ENCODE measurements around the gene SCAF4.
"Not testable (repeated sequence)": the region's sequence is repeated elsewhere in the genome, so short reads cannot be mapped to it uniquely, and the experiment has no call there.

The SCAF4 gene

DNA sequence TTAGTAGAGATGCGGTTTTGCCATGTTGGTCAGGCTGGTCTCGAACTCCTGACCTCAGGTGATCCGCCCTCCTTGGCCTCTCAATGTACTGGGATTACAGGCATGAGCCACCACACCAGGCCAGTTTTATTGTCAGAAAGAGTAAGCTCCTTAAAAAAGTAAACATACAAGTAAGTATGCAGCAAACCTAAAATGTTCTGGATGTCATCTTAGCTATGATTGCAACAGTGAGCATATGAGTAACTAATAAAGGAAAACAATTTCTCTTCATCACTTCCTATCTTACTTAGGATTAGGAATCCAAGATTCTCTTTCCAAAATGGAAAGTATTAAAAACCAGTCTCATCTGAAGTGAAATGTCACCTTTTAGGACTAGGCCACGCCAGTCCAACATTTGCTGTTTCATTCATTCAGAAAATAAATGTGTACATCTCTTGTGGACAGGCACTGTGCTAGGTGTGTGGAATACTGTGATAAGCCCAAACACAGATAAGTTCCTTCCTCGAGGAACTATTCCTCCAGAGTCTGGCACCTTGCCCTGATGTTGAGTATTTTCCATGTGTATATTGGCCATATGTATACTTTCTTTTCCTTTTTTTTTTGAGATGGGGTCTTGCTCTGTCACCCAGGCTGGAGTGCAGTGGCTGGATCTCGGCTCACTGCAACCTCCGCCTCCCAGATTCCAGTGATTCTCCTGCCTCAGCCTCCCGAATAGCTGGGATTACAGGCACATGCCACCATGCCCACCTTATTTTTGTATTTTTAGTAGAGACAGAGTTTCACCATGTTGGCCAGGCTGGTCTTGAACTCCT is 5.9 kb upstream of the SCAF4 start:
- DNase-seq (ENCODE audit: low read depth in 2 of 3, low spot score in 2 of 3): not testable (repeated sequence)

DNA sequence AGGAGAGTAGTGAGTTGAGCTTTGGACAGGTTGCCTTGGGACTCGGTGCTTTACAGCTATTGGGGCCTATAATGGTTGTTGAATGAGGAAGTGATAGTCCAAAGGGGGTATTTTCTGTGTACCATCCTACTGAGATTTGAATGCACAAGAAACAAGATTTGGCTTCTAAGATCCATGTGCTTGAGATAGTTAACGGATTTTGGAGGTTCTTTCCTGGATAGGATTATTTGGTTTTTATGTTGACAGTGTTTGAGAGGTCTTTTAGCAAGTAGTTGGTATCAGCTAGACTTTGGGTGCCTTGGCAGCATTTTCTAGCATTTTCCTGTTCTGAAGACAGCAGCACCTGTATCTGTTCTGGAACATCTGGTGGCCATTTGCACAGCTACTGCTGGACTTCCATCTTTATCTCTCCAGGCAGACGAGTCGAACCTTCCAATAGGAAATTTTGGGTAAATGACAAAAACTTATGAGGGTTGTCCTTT is 3.6 kb upstream of the SCAF4 start:
- DNase-seq (ENCODE audit: low read depth in 2 of 3, low spot score in 2 of 3): no peak

DNA sequence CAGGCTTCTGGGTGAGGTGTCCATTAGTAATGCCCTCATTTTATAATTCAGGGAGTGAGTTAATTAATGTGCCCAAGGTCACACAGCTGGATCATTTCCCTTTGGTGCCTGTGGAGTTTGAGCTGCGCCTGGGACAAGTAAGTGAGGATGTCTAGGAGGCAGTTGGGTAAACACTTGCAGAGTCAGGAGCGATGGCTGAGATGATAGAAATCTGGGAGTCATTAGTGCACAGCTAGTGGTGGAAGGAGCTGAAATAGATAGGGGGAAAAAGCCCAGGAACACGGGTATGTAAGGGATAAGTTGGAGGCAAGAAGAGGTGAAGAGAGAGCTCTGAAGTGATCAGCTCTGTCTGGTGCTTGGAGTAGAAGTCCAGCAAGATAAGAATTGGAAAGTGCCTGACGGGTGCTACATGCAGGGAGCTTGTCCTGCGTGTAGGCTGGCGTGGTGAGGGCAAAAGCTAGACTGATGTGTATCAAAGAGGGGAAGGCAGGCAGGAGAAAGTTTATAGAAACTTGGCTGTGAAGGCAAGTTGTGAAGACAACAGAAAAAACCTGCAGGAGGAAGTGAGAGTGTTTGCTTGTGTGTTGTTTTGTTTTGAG is 1.7 kb upstream of the SCAF4 start:
- DNase-seq (ENCODE audit: low read depth in 2 of 3, low spot score in 2 of 3): no peak

DNA sequence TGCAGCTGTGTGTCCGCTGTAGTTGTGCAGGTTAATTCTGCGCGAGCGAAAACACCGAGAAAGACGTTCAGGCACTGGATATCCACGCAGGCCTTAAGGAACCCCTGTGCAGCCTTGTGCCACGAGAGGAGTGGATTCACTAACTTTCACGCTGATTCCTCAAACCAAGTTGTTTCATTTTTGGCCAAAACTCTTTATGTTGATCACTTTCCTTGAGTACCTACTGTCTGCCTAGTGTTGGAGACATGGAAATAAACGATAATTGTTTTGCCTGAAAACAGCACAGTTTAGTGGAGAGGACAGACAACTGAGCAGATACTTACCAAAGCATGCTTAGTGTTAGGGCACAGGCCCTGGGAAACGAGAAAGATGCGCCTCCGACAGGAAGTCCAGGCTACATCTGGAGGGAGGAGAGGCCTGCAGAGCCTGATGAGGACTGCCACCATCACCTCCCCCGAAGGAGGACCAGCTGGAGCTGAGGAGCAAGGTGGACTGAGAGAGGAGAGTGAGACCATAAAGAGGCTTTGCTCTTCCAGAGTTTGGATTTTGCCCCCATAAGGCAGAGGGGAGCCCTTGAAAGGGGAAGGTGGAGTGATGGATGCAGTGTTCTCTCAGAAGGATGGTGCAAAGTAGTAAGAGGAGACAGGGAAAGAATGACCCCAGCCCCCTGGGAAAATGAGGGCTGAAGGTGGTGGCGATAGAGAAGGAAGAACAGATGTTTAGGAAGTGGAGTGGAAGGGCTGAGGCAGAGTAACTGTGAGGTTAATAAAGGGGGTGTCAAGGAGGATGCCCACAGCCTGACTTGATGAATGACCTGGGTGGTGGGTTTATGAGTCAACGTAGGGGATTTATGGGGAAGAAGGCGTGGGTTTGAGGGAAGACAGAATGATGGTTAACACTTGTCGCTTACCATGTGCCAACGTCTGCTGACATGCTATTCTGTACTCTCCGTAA is 956 bp upstream of the SCAF4 start:
- peak in 1 of 3 experiments; percentile 23 for DNase-seq (ENCODE audit: low read depth in 2 of 3, low spot score in 2 of 3)

DNA sequence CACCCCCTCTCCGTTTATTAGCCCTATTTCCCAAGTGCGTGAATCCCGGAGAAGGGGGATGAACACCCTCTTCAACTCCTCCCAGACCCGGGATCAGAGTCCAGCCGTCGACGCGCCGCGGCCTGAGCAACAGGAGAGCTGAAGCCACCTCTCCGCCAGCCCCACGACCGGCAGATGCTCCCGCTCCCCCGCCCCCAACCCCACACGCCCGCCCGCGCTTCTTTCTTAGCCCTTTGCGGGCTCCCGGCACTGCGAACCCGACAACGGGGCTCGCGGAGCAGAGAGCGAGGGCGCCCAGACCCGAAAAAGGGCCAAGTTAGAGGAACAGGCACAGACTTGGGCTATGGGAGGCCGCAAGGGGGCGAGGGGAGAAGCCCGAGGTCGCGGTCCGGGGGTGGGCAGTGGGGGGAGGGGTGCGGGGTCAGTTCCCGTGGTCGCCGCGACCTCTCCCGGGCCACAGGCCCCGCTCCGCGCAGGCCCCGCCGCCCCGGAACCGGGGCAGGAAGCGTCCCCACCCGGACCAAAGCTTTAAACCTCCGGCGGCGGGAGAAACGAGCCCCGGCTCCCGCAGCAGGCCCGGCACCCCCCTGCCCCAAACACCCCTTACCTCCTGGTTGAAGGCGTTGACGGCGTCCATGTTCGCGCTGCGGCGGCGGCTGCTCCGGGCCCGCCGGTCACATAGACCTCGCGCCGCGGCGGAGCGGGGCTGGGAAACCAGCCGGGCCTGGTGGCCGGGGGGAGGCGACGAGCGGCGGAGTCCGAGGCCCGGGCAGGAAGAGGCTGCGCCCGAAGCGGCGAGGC is 662 bp downstream of the SCAF4 start:
- peak in 2 of 3 experiments; percentile 8 to 28 for DNase-seq (ENCODE audit: low read depth in 2 of 3, low spot score in 2 of 3)

DNA sequence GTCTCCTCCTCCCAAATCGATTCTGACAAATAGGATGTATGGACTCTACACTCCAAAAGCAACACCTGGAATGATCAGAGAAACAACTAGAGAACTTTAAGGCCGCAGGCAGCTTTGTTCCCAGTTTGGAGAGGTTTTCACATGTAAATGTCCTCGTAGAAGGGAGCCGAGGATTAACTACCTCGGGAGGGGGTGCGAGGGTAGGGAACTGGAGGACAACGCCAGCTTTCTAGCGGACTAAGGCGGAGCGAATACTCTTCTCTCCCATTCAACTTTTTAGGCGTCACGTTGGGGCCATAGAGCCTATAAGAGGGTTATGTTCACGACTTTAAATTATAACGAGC is 1.2 kb downstream of the SCAF4 start:
- no peak for DNase-seq (ENCODE audit: low read depth in 2 of 3, low spot score in 2 of 3)

DNA sequence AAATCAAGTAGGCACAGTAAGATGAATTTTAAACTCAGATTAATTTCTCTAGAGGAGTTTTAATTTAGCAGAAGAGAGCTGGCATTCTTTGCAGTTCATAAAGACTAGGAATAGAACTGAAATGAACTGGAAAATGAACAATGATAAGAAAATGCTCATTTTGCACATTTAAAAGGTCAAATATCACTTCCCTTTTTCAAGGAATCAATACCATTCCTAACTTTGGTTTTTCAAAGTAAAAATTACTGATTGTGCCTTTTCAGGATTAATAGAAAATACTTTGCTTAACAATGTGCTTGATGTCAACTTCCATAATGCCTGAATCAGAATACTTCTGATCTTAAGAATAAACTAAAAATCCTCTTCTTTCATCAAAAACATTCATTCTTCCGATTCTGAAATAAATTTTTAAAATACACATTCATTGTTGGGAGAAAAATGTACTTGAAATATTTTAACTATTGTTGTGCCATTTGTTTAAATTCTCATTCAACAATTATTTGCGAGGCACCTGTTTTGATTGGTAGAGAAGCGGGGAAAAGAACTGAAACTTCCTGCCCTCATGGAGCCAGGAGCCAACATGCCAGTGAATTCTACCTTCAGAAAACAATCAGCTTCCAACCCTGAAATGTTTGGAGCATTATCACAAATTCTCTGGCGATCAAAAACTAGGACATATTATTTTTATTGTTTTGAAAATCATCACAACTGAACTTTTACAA is 2.1 kb downstream of the SCAF4 start:
- no peak for DNase-seq (ENCODE audit: low read depth in 2 of 3, low spot score in 2 of 3)

DNA sequence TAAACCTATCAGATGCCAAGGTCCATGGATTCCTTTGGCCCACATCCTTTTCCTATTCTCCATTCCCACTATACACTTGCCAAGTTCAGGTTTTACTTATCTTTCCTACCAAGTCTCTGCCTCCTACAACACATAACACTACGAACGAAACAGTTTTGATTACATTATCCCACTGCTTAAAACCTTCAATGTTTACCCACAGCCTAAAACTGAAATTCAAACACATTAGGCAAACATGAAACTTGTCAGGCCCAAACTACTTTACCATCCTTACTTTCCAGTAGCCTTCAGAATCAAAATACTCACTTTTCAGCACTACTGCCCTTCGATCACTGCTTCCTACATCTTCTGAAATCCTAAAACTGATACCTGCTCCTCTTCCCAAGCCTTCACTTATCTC is 3.0 kb downstream of the SCAF4 start:
- DNase-seq (ENCODE audit: low read depth in 2 of 3, low spot score in 2 of 3): no peak

DNA sequence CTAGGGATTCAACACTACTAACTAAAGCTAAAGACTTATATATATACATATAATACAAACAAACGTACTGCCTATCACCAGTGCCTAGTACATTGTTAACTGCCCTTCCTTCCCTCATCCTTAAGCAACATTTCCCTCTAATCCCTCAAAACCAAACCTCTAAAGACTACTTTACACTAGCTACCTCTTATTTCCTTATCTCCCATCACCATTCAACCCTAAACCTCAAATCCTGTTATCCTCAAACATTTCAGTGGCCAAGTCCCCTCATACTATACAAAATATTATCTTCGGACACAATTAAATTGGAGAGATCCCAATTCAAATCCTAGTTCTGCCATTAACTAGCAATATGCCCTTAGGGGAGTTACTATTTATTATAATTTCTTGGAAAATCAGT is 3.7 kb downstream of the SCAF4 start:
- DNase-seq (ENCODE audit: low read depth in 2 of 3, low spot score in 2 of 3): no peak

DNA sequence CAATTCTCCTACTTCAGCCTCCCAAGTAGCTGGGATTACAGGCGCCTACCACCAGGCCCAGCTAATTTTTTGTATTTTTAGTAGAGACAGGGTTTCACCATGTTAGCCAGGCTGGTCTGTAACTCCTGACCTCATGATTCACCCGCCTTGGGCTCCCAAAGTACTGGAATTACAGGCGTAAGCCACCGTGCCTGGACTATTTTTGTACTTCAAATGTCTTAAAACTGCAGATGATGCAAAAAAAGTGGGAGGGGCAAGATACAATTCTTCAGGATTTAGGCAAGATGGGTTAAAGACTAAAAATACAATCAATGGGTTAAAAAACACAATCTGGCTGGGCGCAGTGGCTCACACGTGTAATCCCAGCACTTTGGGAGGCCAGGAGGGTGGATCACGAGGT is 4.7 kb downstream of the SCAF4 start:
- no peak for DNase-seq (ENCODE audit: low read depth in 2 of 3, low spot score in 2 of 3)

DNA sequence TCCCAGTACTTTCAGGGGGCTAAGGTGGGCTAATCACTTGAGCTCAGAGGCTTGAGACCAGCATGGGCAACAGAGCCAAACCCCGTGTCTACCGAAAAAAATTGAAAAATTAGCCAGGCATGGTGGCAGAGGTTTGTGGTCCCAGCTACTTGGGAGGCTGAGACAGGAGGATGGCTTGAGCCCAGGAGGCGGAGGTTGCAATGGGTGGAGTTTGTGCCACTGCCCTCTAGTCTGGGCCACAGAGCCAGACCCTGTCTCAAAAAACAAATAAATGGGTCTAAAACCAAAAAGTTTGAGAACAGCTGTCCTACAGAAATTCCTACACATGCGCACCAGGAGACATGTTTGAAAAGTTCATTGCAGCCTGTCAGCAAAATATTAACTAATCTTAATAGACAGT is 5.5 kb downstream of the SCAF4 start:
- DNase-seq (ENCODE audit: low read depth in 2 of 3, low spot score in 2 of 3): no peak

DNA sequence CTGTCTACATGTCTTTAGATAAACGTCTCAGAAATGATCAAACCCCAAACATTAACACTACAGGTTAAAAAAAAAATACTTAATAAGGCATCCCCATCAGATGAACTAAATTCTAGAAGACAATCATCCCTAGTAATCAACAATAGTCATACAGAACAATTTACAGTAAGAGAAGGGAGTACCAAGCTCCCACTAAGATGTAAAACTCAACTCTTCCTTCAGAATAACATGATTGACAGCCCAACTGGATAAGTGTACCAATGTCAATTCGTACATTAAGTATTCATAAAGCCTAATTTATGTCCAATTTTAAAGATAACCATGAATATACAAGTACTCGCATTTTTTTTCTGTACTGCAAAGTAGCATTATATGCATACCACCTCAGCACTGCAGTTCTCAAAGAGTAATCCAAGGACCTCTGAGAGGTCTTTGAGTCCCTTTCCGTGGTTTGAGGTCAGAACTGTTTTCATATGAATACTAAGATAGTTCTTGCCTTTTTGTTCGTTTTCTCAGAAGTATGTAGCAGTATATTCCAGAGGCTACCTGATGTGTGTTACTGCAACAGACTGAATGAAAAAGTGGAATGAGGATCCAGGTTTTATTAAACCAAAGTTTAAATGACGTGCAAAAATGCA is 6.6 kb downstream of the SCAF4 start:
- no peak for DNase-seq (ENCODE audit: low read depth in 2 of 3, low spot score in 2 of 3)

DNA sequence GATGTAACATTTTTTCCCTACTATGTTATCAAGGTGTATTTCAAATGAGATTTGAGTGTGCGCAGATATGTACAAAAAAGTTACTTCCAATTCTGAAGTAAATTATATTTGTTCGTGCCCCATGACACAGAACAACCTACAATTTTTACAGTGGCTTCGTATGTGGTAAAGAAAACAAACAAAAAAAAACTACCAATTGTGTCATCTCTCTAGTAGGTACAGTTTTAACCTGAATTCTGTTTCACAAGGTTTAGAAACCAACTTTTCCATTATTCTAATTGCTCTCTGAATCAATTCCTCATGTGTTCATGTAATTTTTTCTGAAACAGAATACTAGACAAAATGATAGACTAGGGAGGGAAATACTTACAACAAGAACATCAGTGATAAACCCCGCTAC is 7.4 kb downstream of the SCAF4 start:
- DNase-seq (ENCODE audit: low read depth in 2 of 3, low spot score in 2 of 3): no peak

DNA sequence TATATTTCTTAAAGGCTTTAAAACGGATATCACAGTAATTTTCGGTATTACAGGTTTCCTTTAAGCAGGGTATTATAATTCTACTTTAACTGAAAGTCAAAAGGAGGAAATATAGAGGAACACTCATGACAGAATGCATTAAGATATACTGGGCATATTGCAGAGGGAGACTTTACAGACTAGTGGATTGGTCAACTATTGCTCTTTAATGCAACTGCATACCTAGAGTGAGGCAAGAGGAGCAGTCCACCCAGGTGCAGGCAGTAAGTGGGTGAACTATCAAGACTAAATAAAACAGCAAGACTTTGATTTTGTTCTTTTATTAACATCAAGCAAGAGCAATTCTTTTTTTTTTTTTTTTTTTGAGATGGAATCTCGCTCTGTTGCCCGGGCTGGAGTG is 10.5 kb downstream of the SCAF4 start:
- no peak for DNase-seq (ENCODE audit: low read depth in 2 of 3, low spot score in 2 of 3)

DNA sequence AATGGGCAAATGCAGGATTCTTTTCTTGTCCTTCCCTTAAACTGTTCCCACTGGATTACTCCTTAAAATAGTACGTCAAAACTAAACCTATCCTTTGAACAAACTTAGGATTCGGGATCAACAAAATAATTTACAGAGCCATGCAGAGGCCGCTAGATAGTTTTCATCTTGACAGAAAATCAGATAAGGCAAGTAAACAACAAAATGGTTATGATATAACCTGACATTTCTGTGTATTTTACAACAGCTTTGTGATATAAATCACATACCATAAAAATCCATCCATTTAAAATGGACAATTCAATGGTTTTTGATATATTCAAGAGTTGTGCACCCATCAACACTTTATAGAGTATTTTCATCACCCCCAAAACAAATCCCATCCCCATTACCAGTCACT is 11.2 kb downstream of the SCAF4 start:
- no peak for DNase-seq (ENCODE audit: low read depth in 2 of 3, low spot score in 2 of 3)

DNA sequence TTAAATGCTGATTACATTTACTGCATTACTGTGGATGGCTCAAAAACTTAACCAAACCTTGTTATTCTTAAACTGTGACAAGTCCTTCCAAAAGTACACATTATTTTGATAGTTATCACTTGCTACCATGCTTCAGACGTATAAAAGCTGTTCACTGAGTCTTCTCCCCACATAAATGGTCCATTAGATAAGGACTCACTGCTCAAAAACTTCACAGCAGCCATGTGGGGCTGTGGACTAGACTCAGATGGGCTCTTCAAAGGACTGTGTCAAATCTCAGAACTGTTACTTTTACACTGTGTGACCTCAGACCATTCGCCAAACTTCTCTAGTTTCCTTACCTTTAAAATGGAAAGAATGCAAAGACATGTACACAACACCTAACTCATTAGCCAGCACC is 11.6 kb downstream of the SCAF4 start:
- no peak for DNase-seq (ENCODE audit: low read depth in 2 of 3, low spot score in 2 of 3)

DNA sequence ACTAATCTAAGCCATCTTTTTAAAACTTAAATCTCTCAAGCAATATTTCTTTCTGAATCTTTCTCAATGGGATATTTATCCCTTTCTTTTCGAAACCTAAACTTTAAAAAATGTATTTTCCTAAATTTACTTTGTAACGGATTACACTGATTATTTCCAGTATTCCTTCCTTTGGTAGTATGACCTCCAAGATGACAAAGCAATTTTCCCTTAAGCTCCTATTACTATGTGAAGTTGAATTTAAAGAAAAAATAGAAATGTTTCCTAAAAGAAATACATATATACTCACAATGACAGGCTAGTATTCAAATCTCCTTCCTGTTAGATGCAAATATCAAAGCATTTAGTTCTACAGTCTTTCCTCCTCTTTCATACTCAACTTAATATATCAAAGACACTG is 15.8 kb downstream of the SCAF4 start:
- DNase-seq (ENCODE audit: low read depth in 2 of 3, low spot score in 2 of 3): no peak

DNA sequence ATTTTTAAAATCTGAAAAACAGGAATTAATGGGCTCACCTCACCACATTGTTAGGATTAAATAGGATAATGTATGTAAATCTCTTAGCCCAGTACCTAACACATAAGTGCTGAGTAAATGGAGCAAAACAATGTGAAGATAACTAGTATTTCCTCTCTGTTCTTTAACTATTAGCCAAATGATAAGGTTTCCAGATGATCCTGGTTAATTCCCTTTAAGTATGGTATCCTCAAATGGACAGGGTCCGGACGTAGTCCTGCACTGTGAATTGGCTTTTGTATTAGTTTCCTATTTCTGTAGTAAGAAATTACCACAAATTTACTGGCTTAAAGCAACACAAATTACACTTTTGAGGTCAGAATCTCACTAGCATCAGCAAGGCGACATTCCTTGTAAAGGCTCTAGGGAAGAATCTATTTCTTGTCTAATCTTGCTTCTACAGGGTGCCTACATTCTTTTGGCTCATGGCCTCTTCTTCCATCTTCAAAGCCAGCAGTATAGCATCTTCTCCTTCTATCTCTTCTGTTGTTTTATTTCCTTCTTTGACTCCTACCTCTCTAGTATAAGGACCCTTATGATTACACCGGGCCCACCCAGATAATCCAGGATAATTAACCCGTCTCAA is 17.1 kb downstream of the SCAF4 start:
- DNase-seq (ENCODE audit: low read depth in 2 of 3, low spot score in 2 of 3): no peak

DNA sequence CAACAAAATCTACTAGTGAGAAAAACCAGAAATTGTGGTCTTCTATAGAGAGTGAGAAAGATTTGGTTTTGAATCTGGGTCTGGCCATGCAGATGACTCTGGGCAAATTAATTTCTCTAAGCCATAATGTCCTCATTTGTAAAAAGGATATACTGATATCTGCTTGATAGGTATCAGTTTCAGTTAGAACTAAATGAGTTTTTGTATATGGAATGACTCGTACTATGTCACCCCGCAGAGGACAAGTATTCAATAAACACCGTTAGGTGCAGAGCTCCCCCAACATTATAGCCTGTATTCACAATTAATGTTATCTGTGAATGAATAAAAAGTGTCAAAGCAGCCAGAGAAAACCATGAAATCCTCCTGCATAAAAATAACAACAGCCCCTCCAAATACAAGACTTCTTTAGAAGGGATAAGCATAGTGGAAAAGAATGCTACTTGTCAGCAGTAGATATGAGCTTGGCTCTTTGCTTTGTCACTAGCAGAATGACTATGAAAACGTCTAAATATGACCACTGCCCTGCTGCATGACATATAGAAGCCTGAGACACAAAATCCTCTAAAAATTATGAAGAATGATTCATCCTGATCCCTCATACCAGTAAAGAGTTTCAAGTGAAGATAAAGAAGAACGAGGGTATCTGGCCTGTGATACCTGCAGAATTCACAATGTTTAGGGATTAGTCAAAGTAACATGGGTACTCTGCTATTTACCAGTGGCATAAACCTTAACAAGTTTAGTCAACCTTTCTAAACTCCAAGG is 17.8 kb downstream of the SCAF4 start:
- DNase-seq (ENCODE audit: low read depth in 2 of 3, low spot score in 2 of 3): no peak
